WTC11 (cell line): ENCODE results near the gene FAM107B. TPM values are rescaled to one million over a fixed set of nuclear protein-coding genes. Genes with fewer than 3 reads are reported as not detected.

Source experiments
- ATAC-seq: fragments of 200-7000 bp; cut with Tn5 transposase; 2 replicates; pipeline ENCODE4 v1.10.0; 2021; ENCODE audit warnings: mild to moderate bottlenecking, moderate library complexity
- CTCF ChIA-PET: fragments of 300-600 bp; sonication (Branson Sonifier 250); formaldehyde crosslinking; loops from one replicate; lab custom pipeline; 2021; ENCODE audit warnings: antibody characterized with exemption; lab: Charles Lee
- POLR2A ChIA-PET: fragments of 350-600 bp; sonication (Branson Sonifier 250); formaldehyde crosslinking; loops from one replicate; lab custom pipeline; 2021; ENCODE audit warnings: antibody characterized with exemption; lab: Charles Lee
- DNase-seq: peaks from one replicate; pipeline ENCODE4 v3.0.0; 2021; ENCODE audit warnings: low spot score
- H3K27ac Mint-ChIP-seq: 2 replicates; pipeline ENCODE4 v1.8.0; 2021; ENCODE audit warnings: mixed read lengths
- H3K27me3 Mint-ChIP-seq: 2 replicates; pipeline ENCODE4 v1.8.0; 2021; ENCODE audit warnings: low read depth, mild to moderate bottlenecking, moderate library complexity, mixed read lengths
- H3K36me3 Mint-ChIP-seq: 2 replicates; pipeline ENCODE4 v1.8.0; 2021; ENCODE audit warnings: mixed read lengths
- H3K4me1 Mint-ChIP-seq: 2 replicates; pipeline ENCODE4 v1.8.0; 2022; ENCODE audit warnings: mixed read lengths
- H3K4me3 Mint-ChIP-seq: 2 replicates; pipeline ENCODE4 v1.8.0; 2021; ENCODE audit warnings: mild to moderate bottlenecking, moderate library complexity, mixed read lengths
- H3K9me3 Mint-ChIP-seq: 2 replicates; pipeline ENCODE4 v1.8.0; 2021; ENCODE audit warnings: mixed read lengths
- CBFB ChIP-seq: sonication (generic); formaldehyde crosslinking; IDR thresholded peaks from 2 replicates; pipeline ENCODE4 v1.8.1; 2022; ENCODE audit warnings: mild to moderate bottlenecking, low read depth, missing genetic modification reagents
- CREB1 ChIP-seq: sonication (generic); formaldehyde crosslinking; IDR thresholded peaks from 2 replicates; pipeline ENCODE4 v1.8.0; 2023; ENCODE audit warnings: mild to moderate bottlenecking, missing genetic modification reagents
- CTCF ChIP-seq: fragments of 200-600 bp; IDR thresholded peaks from 2 replicates; pipeline ENCODE4 v1.8.0; 2022; ENCODE audit warnings: antibody characterized with exemption
- FOXK1 ChIP-seq: sonication (generic); formaldehyde crosslinking; IDR thresholded peaks from 2 replicates; pipeline ENCODE4 v1.8.0; 2022; ENCODE audit warnings: mild to moderate bottlenecking, moderate library complexity, missing genetic modification reagents
- GRHL2 ChIP-seq: fragments of 250-450 bp; sonication (Bioruptor Pico); IDR thresholded peaks from 2 replicates; pipeline ENCODE4 v1.8.0; 2022; ENCODE audit warnings: mild to moderate bottlenecking, moderate library complexity; ENCODE audit not compliant: insufficient replicate concordance, severe bottlenecking
- JAZF1 ChIP-seq: fragments of 250-450 bp; sonication (Bioruptor Pico); IDR thresholded peaks from 2 replicates; pipeline ENCODE4 v1.9.0; 2021; ENCODE audit warnings: moderate library complexity, mild to moderate bottlenecking, inconsistent platforms
- MAX ChIP-seq: sonication (generic); formaldehyde crosslinking; IDR thresholded peaks from 2 replicates; pipeline ENCODE4 v1.8.0; 2022; ENCODE audit warnings: mild to moderate bottlenecking, missing genetic modification reagents
- MLX ChIP-seq: sonication (generic); formaldehyde crosslinking; IDR thresholded peaks from 2 replicates; pipeline ENCODE4 v1.8.1; 2023; ENCODE audit warnings: mild to moderate bottlenecking, missing genetic modification reagents, moderate library complexity
- NFATC4 ChIP-seq: fragments of 250-450 bp; sonication (Bioruptor Pico); IDR thresholded peaks from 2 replicates; pipeline ENCODE4 v1.9.0; 2021; ENCODE audit warnings: mild to moderate bottlenecking
- NR3C1 ChIP-seq: sonication (generic); formaldehyde crosslinking; conservative IDR thresholded peaks from 2 replicates; pipeline ENCODE4 v1.8.1; 2023; ENCODE audit warnings: low read depth, mild to moderate bottlenecking, missing genetic modification reagents
- PREB ChIP-seq: sonication (generic); formaldehyde crosslinking; IDR thresholded peaks from 2 replicates; pipeline ENCODE4 v1.8.1; 2022; ENCODE audit warnings: mild to moderate bottlenecking, missing genetic modification reagents, moderate library complexity, borderline replicate concordance
- TCF7 ChIP-seq: sonication (generic); formaldehyde crosslinking; IDR thresholded peaks from 2 replicates; pipeline ENCODE4 v1.8.0; 2022; ENCODE audit warnings: mild to moderate bottlenecking, low read depth, missing genetic modification reagents, moderate library complexity
- ZNF121 ChIP-seq: sonication (generic); formaldehyde crosslinking; IDR thresholded peaks from 2 replicates; pipeline ENCODE4 v1.8.0; 2023; ENCODE audit warnings: missing genetic modification reagents
- ZNF317 ChIP-seq: sonication (generic); formaldehyde crosslinking; IDR thresholded peaks from 2 replicates; pipeline ENCODE4 v1.8.1; 2023; ENCODE audit warnings: low read depth, mild to moderate bottlenecking, moderate library complexity, missing genetic modification reagents, borderline replicate concordance
- ZNF416 ChIP-seq: fragments of 250-450 bp; sonication (Bioruptor Pico); IDR thresholded peaks from 2 replicates; pipeline ENCODE4 v1.9.0; 2021; ENCODE audit warnings: mild to moderate bottlenecking, inconsistent platforms
- ZNF532 ChIP-seq: fragments of 250-450 bp; sonication (Bioruptor Pico); IDR thresholded peaks from 2 replicates; pipeline ENCODE4 v1.9.0; 2021; ENCODE audit warnings: mild to moderate bottlenecking, borderline replicate concordance
- total RNA-seq: library from RNA; stranded (reverse); gene quantifications from 3 replicates; pipeline ENCODE4 v1.2.3, GENCODE V29; 2021
- TF ChIP-seq, protein P1 (sequence below): sonication (generic); formaldehyde crosslinking; IDR thresholded peaks from 2 replicates; pipeline ENCODE4 v1.8.1; 2022; ENCODE audit warnings: low read depth, missing genetic modification reagents, borderline replicate concordance

FAM107B gene
- total RNA-seq, 1 experiment from 2014 or later: 22.4 TPM

DNA sequence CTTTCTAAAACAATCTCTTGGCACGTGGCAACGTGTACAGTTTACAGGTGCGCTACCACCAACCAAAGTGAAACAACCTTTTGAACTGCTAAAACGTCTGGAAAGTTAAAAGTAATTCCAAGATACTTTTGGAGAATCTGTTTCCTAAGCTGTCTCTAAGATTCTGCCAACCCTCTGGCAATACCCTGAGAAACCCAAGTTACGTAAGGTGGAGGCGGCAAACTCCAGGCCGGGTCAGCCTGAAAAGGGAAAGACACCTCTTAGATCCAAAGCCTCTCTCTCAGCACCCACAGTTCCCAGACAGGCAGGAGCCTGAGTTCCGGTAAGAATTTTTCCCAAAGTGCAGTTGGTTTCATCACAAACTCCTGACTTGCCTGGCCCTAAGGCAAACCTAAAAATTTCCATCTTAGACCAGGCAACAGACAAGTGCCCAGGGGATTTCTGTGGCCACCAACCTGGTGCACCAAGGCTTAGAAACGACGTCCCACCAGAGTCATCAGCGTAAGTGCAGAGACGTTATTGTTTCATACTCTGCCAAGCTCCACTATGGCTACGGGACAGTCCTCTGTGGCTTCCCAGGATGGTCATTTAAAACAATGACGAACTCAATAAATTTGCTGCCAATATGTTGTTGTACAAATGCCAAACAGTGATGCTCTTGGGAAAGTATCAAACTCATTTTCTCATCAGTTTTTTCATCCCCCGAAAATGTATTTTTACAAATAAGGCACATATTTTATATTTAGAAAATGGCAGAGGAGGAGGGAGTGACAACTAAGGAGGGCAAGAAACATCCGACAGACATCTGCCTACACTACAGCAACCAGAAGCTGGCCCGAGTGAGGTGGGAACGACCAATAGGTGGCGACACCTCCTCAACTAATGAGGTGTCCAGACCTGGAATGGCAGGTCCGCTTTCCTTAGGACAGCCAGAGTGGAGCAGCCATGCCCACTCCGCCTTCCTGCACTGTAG, 238.2 kb downstream of the FAM107B start:
- POLR2A ChIA-PET: interaction anchor here (0.6 kb wide), 1 partner anchor 142 kb away, joined by 8 read pairs; no protein-coding TSS in a partner anchor

GRCh38 chr10:14535457-14536130, 239.1 kb downstream of the FAM107B start:
- Mint-ChIP-seq H3K4me3 (no peak overlapping the region), H3K36me3 (no peaks in the 10 kb centered on the region), H3K9me3 (no peaks in the 10 kb centered on the region), H3K27me3 (no peaks in the 10 kb centered on the region), H3K4me1 (peaks cover 7% of the 10 kb centered on the region), H3K27ac (no peak overlapping the region)
- POLR2A ChIA-PET: no interaction called here
- CTCF ChIA-PET: interaction anchor here (1.8 to 4.6 kb wide), 3 partner anchors 12 to 303 kb away, joined by 4 to 26 read pairs (median 20); partner anchors contain the start of genes CDNF, HSPA14 and MSANTD7
- no peak for DNase-seq
- no peak for ATAC-seq
- no peak for TF ChIP-seq FOXK1 (CRISPR knock-in tag)
- TF ChIP-seq, protein P1, sequence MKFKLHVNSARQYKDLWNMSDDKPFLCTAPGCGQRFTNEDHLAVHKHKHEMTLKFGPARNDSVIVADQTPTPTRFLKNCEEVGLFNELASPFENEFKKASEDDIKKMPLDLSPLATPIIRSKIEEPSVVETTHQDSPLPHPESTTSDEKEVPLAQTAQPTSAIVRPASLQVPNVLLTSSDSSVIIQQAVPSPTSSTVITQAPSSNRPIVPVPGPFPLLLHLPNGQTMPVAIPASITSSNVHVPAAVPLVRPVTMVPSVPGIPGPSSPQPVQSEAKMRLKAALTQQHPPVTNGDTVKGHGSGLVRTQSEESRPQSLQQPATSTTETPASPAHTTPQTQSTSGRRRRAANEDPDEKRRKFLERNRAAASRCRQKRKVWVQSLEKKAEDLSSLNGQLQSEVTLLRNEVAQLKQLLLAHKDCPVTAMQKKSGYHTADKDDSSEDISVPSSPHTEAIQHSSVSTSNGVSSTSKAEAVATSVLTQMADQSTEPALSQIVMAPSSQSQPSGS (CRISPR knock-in tag): no peak
- no peak for TF ChIP-seq JAZF1 (CRISPR knock-in tag)
- no peak for TF ChIP-seq MAX (CRISPR knock-in tag)
- no peak for TF ChIP-seq ZNF121
- no peak for TF ChIP-seq GRHL2 (CRISPR knock-in tag)
- no peak for TF ChIP-seq PREB (CRISPR knock-in tag)
- no peak for TF ChIP-seq CREB1 (CRISPR knock-in tag)
- TF ChIP-seq MLX (CRISPR knock-in tag): no peak

More for the DNA sequence above, 238.2 kb downstream of the FAM107B start:
- H3K27ac Mint-ChIP-seq: no peak overlapping the region
- DNase-seq: peak; percentile 91
- CTCF ChIA-PET: interaction anchor here (0.6 to 4.6 kb wide), 22 partner anchors 12 to 745 kb away, joined by 3 to 28 read pairs (median 4); partner anchors contain the start of genes CDNF, DCLRE1C, HSPA14 and MSANTD7
- H3K36me3 Mint-ChIP-seq: no peaks in the 10 kb centered on the region
- no peaks in the 10 kb centered on the region for H3K9me3 Mint-ChIP-seq
- peaks cover 14% of the 10 kb centered on the region for H3K4me1 Mint-ChIP-seq
- H3K27me3 Mint-ChIP-seq: no peaks in the 10 kb centered on the region
- peak; percentile 97 for ATAC-seq
- no peak for TF ChIP-seq ZNF532 (CRISPR knock-in tag)
- TF ChIP-seq ZNF416: no peak
- no peak for TF ChIP-seq ZNF317 (CRISPR knock-in tag)
- TF ChIP-seq NR3C1 (CRISPR knock-in tag): no peak
- no peak for TF ChIP-seq TCF7 (CRISPR knock-in tag)
- TF ChIP-seq CTCF: peak; percentile 66; the same call in 1 of the 2 replicates
- TF ChIP-seq NFATC4 (CRISPR knock-in tag): no peak
- no peak for TF ChIP-seq CBFB
- no peak overlapping the region for H3K4me3 Mint-ChIP-seq
